Sigmoid colon (tissue), 7 donors: ENCODE results near the gene FAM117A. TPM values are rescaled to one million over a fixed set of nuclear protein-coding genes. Genes with fewer than 3 reads are reported as not detected.

Source experiments
- DNase-seq: peaks from one replicate; pipeline ENCODE4 v3.0.0-alpha.2; 2019
- H3K27ac ChIP-seq, 4 donors: fragments of 200-600 bp; sonication (generic); one replicate each; pipeline ENCODE4 v1.5.1; 2016 to 2019; ENCODE audit warnings: mild to moderate bottlenecking in 1 of 4
- H3K27me3 ChIP-seq, 3 donors: fragments of 200-600 bp; sonication (generic); one replicate each; pipeline ENCODE4 v1.5.1; 2019; ENCODE audit warnings: mild to moderate bottlenecking in 1 of 3
- H3K36me3 ChIP-seq, 4 donors: fragments of 200-600 bp; sonication (generic); one replicate each; pipeline ENCODE4 v1.5.1; 2016 to 2019
- H3K4me1 ChIP-seq, 4 donors: fragments of 200-600 bp; sonication (generic); one replicate each; pipeline ENCODE4 v1.5.1; 2017 to 2019
- H3K4me3 ChIP-seq, 4 donors: fragments of 200-600 bp; sonication (generic); one replicate each; pipeline ENCODE4 v1.5.1; 2017 to 2019; ENCODE audit warnings: mild to moderate bottlenecking in 2 of 4, moderate library complexity in 1 of 4
- H3K9me3 ChIP-seq, 4 donors: fragments of 200-600 bp in 3 of 4; sonication (generic) in 3 of 4; one replicate each; pipeline versions ENCODE4 v1.5.1 to v1.6.1; 2013 to 2019
- EP300 ChIP-seq, 4 donors: sonication (generic); formaldehyde crosslinking; IDR thresholded peaks; one replicate each; pipeline ENCODE4 v1.6.1; 2017; ENCODE audit warnings: antibody characterized with exemption in 4 of 4
- POLR2A ChIP-seq, 2 donors: fragments of 450-650 bp; IDR thresholded peaks; one replicate each; pipeline ENCODE4 v1.6.1; 2016; ENCODE audit warnings: antibody characterized with exemption in 2 of 2, mild to moderate bottlenecking in 2 of 2, moderate library complexity in 2 of 2
- POLR2AphosphoS5 ChIP-seq, 4 donors: sonication (generic); formaldehyde crosslinking; IDR thresholded peaks; one replicate each; pipeline ENCODE4 v1.6.1; 2017; ENCODE audit warnings: antibody characterized with exemption in 4 of 4
- WGBS, 2 donors: extraction: QIAGEN DNeasy Blood & Tissue Kit; methylation state at CpG; one replicate each; pipeline ENCODE4 v1.1.7; 2013; 5-methylcytosine and 5-hydroxymethylcytosine counted together
- intact Hi-C: fragments of 100-400 bp; cut with DNase I; formaldehyde crosslinking; loops from one replicate; pipeline ENCODE4 v1.15.1; 2023
- polyA plus RNA-seq, 3 donors: library from polyadenylated mRNA; stranded (reverse); fragments of 200-250 nt; gene quantifications; one replicate each; pipeline ENCODE4 v1.2.3, GENCODE V29; 2013
- total RNA-seq, 4 donors: library from RNA; depleted of rRNA; stranded (reverse); fragments of >200 nt; gene quantifications; one replicate each; pipeline ENCODE4 v1.1.0, GENCODE V29; 2016
- TF ChIP-seq, protein P1 (sequence below), 4 experiments: fragments of 450-650 bp in 3 of 4; fragments of 200-600 bp in 1 of 4; IDR thresholded peaks; one replicate each; pipeline ENCODE4 v1.5.1; 2016 to 2019; ENCODE audit warnings: antibody characterized with exemption in 4 of 4, mild to moderate bottlenecking in 3 of 4, moderate library complexity in 2 of 4
- donor health status: healthy with polysubstance abuse.
- donor health status: Bipolar disorder and iron deficiency.
- donor health status: healthy.

Gene FAM117A
- total and polyA plus RNA-seq, 7 donors = 3.5 to 34.6 (median 15.6) TPM

DNA sequence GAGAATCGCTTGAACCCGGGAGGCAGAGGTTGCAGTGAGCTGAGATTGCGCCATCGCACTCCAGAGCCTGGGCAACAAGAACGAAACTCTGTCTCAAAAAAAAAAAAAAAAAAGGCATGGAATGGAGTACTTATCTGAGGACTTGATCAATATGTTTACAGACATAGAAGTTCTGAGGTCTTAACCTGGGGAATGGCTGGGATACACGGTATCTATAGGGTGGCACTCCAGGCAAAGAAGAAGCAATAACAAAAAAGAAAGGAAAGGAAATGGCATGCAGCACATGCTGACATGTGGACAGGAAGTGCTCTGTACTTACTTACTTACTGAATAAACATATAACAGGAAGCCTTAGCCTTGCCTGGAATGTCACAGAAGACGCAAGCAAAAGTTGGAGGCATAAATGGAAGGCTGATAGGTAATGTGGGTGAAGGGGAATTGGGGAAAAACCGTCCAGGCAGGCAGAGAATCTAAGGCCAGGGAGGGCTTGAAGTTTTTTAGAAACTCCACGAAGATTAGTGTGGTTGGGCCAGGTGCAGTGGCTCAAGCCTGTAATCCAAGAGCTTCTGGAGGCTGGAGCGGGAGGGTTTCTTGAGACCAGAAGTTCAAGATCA lies 75.9 kb downstream of the FAM117A start:
- 63 to 71% methylated on average over 10 of the region's 10 CpGs for WGBS, 2 donors
- Histone ChIP-seq H3K27me3 (no peaks in the 10 kb centered on the region), H3K9me3 (no peaks in the 10 kb centered on the region), H3K4me3 (no peak overlapping the region), H3K27ac (peak overlapping the region; percentile 91 to 97 (median 94)), H3K4me1 (peaks cover 0 to 46% (median 41%) of the 10 kb centered on the region in 4 donors), H3K36me3 (no peaks in the 10 kb centered on the region)
- TF ChIP-seq EP300 (IDR thresholded peaks at IDR 0.05) (peak in 1 of 4 donors; percentile 48), POLR2AphosphoS5 (IDR thresholded peaks at IDR 0.05) (peak; percentile 34 to 75 (median 55))
- TF ChIP-seq, protein P1, sequence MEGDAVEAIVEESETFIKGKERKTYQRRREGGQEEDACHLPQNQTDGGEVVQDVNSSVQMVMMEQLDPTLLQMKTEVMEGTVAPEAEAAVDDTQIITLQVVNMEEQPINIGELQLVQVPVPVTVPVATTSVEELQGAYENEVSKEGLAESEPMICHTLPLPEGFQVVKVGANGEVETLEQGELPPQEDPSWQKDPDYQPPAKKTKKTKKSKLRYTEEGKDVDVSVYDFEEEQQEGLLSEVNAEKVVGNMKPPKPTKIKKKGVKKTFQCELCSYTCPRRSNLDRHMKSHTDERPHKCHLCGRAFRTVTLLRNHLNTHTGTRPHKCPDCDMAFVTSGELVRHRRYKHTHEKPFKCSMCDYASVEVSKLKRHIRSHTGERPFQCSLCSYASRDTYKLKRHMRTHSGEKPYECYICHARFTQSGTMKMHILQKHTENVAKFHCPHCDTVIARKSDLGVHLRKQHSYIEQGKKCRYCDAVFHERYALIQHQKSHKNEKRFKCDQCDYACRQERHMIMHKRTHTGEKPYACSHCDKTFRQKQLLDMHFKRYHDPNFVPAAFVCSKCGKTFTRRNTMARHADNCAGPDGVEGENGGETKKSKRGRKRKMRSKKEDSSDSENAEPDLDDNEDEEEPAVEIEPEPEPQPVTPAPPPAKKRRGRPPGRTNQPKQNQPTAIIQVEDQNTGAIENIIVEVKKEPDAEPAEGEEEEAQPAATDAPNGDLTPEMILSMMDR (IDR thresholded peaks at IDR 0.05) = no peak
- intact Hi-C loops = no loop called here
- no peak for DNase-seq

DNA sequence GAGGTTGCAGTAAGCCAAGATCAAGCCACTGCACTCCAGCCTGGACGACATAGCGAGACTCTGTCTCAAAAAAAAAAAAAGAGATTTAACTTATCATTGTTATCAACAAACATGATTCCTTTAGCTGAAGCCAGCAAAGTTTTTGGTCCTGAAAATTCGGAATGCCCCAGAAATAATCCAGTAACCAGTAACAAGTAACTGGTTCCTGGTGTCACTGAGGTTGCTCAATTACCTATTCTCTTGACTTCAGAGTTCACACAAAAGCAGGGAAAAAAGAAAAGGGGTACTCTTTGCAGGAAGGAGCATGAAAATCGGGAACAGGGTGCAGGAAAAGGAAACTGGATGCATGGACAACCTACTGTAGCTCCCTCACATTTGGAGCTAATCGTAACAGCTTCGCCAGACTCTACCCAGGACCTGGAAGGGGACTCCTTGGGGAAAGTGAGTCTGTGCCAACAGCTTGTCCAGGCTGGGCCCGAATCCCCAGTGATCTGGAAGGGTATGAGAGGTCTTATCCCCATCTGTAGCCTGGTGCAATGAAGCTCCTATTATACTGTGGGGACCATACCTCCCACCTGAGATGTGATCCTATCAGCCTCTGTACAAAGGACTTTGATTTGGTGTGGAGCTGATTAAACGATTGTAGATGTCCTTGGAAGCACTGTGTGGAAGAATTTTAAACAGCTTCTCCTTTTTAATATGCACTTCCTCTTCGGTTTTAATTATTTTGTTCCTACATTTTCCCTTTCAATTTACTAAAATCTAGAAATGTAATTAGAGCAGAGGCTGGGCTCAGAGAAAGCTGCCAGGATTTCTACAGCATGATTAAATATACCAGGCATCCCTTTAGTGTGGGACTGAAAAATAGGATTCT lies 82.6 kb downstream of the FAM117A start:
- Histone ChIP-seq H3K9me3 (no peaks in the 10 kb centered on the region), H3K27me3 (no peaks in the 10 kb centered on the region), H3K36me3 (no peaks in the 10 kb centered on the region), H3K27ac (peak overlapping the region in 2 of 4 donors; percentile 1 to 48), H3K4me1 (peaks cover 0 to 10% (median 5%) of the 10 kb centered on the region in 4 donors), H3K4me3 (no peak overlapping the region)
- intact Hi-C loops = no loop called here
- DNase-seq = no peak
- TF ChIP-seq EP300 (IDR thresholded peaks at IDR 0.05) (no peak), POLR2A (IDR thresholded peaks at IDR 0.05) (no peak), POLR2AphosphoS5 (IDR thresholded peaks at IDR 0.05) (no peak)
- TF ChIP-seq, protein P1 (IDR thresholded peaks at IDR 0.05) = no peak
- 71 to 73% methylated on average over 9 of the region's 9 CpGs for WGBS, 2 donors

DNA sequence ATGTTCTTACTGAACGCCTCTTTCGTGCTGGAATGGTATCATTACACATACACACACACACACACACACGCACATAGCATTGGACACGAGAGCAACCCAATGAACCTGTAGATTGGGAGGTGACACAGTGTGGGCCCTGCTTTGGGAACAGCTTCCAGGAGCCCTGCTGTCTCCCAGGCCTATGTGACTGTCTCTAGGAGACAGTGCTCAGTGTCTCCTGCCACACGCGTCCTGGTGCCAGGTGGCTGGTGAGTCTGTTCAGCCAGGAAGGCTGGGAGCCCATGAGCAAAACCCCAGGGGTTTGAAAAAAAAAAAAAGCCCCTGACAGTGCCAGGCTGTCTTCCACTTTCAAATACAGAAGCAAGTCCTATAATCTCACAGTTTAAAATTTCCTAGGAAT lies 83.6 kb downstream of the FAM117A start:
- TF ChIP-seq EP300 (IDR thresholded peaks at IDR 0.05) = no peak
- no peak for TF ChIP-seq POLR2AphosphoS5 (IDR thresholded peaks at IDR 0.05)
- no peak for TF ChIP-seq POLR2A (IDR thresholded peaks at IDR 0.05)
- TF ChIP-seq, protein P1 (IDR thresholded peaks at IDR 0.05) = no peak
- intact Hi-C loops = no loop called here
- H3K27me3 ChIP-seq = no peaks in the 10 kb centered on the region
- peaks cover 0 to under 1% (median 0%) of the 10 kb centered on the region in 4 donors for H3K36me3 ChIP-seq
- DNase-seq = peak; percentile 55
- peak overlapping the region in 3 of 4 donors; percentile 22 to 48 (median 33) for H3K27ac ChIP-seq
- 69 to 70% methylated on average over 6 of the region's 6 CpGs for WGBS, 2 donors
- H3K9me3 ChIP-seq = no peaks in the 10 kb centered on the region
- no peak overlapping the region for H3K4me3 ChIP-seq
- peaks cover 0 to 20% (median 14%) of the 10 kb centered on the region in 4 donors for H3K4me1 ChIP-seq

DNA sequence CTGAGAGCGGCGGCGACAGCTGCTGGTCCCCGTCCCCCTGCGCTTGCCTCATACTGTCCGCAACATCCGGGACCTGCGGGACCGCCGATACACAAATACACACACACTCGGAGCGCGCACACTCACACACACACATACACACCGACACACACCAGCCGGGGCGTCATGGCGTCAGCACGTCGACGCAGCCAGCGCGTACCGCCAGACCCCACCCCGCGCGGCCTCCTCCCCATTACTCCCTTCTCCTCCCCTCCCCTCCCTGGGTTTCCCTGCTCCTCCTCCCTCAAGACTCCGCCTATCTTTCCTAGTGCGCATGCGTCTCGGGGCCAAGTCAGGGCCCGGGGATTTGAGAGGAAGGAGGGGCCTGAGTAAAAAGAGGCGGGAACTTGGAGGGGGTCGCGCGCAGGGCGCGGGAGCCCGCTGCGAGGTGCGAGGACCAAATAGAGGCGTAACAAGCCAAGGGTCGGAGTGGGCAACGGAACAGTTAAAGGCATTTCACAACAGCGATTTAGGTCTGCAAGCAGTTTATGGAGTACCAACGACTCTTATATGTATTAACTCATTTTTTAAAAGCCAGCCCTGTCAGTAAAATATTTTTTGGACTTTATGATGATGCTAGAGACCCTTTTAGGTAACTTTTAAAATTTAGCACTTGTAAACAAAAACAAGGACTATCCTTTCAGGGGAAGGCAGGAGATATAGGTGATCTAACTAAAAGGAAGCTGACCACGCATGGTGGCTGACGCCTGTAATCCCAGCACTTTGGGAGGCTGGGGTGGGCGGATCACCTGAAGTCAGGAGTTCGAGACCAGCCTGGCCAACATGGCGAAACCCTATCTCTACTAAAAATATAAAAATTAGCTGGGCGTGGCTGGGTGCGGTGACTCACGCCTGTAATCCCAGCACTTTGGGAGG lies 85.7 kb downstream of the FAM117A start, which contains the start of gene SPOP:
Gene SPOP (minus strand): TSS at position 165 of the 915 bp plus-strand sequence. CDS start 55,287 bp downstream, outside the sequence.
- 11 to 16% methylated on average over 53 of the region's 53 CpGs for WGBS, 2 donors
- TF ChIP-seq EP300 (IDR thresholded peaks at IDR 0.05) (peak in 1 of 4 donors; percentile 26), POLR2A (IDR thresholded peaks at IDR 0.05) (peak; percentile 5 to 16), POLR2AphosphoS5 (IDR thresholded peaks at IDR 0.05) (peak; percentile 87 to 91 (median 90))
- TF ChIP-seq, protein P1 (IDR thresholded peaks at IDR 0.05) = no peak
- Histone ChIP-seq H3K27me3 (no peaks in the 10 kb centered on the region), H3K4me1 (peaks cover 0 to 41% (median 31%) of the 10 kb centered on the region in 4 donors), H3K27ac (peak within 1 kb of the TSS; percentile 96 to 99 (median 98)), H3K4me3 (peak within 1 kb of the TSS; percentile 68 to 77 (median 74)), H3K36me3 (peaks cover 0 to 6% (median 0%) of the 10 kb centered on the region in 4 donors), H3K9me3 (no peaks in the 10 kb centered on the region)
- intact Hi-C loops = loop anchor here (2.0 to 5.0 kb wide), 3 partner anchors 31 to 101 kb away; partner anchors contain the start of gene NXPH3
- peak; percentile 100 for DNase-seq
